Activated T-cell treated with anti-CD3 and anti-CD28 coated beads for 1 hour (primary cell): ENCODE results near the gene SLC22A16.
"Not testable (repeated sequence)": the region's sequence is repeated elsewhere in the genome, so short reads cannot be mapped to it uniquely, and the experiment has no call there.

Experiments
- DNase-seq: peaks from one replicate; pipeline ENCODE4 v3.0.0-alpha.2; 2020; ENCODE audit warnings: low read depth

Gene SLC22A16, protein sequence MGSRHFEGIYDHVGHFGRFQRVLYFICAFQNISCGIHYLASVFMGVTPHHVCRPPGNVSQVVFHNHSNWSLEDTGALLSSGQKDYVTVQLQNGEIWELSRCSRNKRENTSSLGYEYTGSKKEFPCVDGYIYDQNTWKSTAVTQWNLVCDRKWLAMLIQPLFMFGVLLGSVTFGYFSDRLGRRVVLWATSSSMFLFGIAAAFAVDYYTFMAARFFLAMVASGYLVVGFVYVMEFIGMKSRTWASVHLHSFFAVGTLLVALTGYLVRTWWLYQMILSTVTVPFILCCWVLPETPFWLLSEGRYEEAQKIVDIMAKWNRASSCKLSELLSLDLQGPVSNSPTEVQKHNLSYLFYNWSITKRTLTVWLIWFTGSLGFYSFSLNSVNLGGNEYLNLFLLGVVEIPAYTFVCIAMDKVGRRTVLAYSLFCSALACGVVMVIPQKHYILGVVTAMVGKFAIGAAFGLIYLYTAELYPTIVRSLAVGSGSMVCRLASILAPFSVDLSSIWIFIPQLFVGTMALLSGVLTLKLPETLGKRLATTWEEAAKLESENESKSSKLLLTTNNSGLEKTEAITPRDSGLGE

DNA sequence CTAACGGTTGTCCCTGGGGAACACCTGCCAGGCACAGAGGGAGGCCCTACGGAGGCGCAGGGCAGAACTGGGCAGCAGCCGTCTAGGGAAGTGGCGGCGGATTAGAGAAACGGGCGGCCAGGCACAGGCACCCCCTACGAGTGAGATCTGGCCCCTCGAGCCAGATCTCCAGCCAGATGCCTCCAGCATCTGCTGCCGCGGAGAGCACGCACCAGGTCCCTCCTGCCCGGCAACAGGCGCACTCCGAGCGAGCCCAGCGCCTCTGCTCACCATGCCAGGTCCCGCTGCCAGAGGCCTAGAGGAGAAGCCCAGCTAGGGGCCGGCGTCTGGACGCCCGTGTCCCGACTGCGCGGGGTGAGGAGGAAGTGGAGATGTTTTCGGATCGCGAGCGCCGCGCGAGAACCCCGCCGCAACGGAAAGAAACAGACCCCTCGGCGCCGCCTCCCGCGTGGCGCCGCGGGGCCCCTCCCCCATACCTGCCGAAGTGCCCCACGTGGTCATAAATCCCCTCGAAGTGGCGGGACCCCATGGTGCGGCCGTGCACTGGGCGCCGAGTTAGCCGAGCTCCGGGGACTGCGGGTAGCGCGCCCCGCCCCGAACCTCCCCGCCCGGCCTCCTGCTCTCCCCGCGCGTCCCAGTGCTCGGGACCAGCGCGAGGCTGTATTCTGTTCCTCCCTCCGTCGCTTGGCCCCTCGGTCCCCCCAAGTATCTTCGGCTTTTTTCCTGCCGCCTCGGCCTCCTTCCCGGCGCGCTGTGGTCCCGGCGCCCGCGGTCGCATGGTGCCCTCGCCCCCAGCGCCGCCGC is at the start of gene SLC22A16:
Gene SLC22A16 (minus strand): TSS at position 568 of the 804 bp plus-strand sequence. CDS start 39 bp downstream, at position 529.
- no peak for DNase-seq

DNA sequence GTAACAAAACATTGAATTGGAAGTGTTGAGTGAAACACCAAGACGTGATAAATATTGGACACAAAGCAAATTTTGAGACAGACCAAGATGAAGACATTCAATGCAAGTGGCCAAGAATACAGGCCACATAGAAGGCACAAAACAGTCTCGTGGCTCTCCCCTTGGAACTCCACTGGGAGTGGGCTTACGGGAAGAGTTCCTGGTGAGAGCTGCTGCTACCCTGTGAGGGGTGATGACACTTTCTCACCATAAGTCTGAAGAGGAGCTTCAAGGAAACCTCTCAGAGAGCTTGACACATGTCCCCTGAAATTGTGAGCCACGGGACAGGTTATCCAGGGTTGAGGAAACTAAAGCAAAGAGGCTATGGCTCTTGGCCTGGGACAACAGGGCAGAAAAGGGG is 48.6 kb upstream of the SLC22A16 start:
- DNase-seq, result no peak

DNA sequence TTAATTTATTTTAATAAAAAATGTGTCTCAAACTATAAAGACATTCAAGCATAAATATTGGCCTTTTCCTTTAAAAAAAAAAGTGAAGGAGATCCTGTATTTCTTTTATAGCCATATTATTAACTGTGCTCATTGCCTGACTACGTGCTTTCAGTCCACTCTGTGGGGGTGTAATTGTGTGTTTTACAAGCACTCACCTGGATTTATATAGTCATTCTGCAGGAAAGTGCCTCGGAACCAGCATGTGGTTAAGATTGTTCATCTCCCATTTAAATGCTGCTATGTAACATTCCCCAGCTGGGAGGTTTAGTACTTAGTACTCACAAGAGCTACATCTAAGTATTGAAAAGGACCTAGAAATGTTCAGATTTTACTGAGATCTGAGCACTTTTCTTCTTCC is 47.9 kb upstream of the SLC22A16 start:
- no peak for DNase-seq

DNA sequence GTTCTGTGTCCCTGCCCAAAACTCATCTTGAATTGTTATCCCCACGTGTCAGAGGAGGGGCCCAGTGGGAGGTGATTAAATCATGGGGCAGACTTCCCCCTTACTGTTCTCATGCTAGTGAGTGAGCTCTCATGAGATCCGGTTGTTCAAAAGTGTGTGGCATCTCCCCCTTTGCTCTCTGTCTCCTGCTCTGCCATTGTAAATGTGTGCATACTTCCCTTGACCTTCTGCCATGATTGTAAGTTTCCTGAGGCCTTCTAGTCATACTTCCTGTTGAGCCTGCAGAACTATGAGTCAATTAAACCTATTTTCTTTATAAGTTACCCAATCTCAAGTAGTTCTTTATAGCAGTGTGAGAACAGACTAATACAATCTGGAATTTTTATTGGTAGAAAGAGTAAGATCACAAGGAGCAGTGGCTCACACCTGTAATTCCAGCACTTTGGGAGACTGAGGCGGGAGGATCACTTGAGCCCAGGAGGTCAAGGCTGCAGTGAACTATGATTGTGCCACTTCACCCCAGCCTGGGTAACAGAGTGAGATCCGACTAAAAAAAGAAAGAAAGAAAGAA is 47.1 kb upstream of the SLC22A16 start:
- no peak for DNase-seq

DNA sequence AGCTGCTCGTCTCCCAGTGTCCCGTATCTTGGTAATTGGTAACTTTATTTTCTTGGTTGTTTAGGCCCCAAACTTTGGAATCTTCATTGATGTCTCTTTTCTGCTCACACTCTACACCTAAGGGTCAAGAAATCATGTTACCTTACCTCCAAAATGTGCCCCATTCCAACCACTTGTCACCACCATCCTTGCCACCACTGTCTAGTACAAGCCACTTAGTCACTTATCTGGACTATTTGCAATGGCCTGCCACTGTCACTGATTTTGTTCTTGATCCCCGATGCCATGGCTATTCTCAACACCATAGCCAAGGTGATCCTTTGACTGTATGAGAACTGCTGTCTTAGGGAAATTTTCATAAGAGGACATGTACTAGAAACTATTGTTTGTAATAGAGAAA is 46.0 kb upstream of the SLC22A16 start:
- DNase-seq, result no peak

DNA sequence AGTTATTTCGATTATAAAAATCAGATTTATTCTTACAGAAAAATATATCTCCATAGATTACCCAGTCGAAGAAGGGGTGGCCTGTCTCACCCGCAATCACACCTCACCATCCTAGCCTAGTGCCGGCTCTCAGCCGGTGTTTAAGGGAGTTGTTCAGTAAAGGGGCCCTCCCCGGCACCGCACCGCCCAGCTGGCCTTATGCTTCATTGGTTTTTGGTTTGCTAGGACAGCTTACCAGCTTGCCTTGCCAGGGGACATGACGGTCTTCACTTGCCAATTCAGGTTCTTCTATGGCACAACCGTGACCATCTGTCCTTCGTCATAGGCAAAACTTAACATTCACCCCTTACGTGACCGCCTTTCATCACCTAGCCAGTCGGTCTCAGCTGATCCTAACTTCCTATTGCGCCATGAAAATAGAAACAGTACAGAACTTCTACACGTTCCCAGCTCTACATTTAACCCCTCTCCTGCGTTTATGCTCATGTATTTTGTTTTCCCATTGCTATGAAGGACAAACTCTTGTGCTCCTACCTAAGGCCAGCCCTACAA is 44.7 kb upstream of the SLC22A16 start:
- DNase-seq, result no peak

DNA sequence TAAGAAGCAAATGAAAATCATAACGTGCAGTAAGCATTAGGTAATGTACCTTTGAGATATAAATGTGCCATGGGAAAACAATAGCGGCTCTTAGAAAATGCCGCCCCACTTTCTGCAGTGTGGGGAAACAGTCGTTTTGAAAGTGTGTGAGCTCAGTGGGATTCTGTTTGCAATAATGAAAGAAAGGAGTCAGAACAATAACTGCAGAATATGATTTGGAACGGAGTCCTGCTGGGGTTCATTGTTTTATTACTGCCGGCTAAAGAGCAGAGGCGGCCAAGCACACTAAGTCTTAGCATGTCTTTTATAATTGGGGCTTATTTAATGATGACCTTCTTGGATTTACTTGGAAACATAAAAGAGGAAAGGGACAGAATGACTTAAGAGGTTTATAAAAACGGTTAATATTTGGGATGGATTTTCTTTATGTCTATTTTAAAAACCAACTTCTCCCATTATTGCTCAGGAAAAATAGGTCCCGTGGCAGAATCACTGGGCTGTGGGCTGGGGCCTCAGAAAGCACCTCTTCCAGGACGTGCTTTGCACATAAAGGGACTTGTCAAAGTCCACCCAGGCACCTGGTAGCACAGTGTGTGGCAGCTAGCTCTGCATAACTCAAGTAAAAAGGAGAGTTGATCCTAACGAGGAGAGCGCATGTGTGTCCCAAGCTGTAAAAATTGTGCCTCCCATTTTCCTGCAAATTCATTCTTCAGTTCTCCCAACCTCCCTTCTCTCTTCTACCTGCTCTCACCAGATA is 44.0 kb upstream of the SLC22A16 start:
- DNase-seq, result no peak

DNA sequence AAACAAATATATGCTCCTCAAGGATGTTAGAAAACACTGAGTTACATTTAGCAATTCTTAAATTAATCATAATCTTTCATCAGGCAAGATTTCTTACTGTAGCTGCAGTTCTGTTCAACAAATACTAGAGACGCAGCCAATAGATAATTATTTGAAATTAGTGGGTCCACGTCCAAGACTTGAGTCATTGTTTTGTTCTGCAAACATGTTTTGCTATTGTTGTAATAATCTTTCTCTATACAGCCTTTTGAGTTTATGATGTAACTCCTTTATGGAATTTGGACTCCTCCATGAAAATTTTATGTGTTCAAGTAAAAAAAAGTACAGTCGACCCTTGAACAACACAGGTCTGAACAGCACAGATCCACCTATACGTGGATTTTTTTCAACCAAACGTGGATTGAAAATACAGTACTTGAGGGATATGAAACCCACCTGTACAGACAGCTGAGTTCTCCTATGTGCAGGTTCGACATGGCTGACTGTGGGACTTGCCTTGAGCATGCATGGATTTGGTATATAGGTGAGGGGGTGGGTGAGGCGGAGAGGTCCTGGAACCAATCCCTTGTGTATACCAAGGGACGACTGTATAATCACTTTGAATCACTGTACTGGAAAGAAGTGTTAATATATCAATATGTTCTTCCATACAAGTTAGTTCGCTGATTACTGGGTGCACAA is 41.3 kb upstream of the SLC22A16 start:
- no peak for DNase-seq

DNA sequence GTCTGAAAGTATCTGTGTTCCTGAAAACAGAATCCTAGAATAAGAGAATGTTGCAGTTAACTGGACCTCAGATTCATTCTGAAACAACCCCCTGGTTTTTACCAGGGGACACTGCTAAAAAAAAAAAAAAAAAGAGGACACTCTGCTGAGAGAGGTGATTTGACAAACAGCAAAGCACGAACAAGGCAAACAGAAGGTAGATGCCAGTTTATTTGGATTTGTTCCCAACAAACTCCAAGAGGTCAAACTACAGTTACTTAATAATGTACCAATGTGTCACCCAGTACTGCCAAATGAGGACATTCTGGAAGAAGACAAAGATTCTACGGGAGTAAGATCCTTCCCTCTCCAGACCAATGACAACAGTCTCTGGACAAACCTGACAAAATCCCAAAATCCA is 40.6 kb upstream of the SLC22A16 start:
- DNase-seq, result no peak

DNA sequence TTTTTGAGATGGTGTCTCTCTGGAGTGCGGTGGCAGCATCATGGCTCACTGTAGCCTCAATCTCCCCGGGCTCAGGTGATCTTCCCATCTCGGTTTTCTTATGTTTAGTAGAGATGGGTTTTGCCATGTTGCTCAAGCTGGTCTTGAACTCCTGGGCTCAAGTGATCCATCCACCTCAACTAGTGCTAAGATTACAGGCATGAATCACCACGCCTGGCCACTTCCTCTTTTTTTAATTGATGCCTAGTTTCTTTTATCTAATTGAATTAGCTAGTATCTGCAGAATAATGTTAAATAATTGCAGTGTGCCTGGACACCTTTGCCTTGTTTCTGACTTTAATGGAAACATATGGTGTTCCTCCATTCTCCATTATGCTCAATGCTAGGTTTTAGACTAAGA is 38.4 kb upstream of the SLC22A16 start:
- DNase-seq, result no peak

DNA sequence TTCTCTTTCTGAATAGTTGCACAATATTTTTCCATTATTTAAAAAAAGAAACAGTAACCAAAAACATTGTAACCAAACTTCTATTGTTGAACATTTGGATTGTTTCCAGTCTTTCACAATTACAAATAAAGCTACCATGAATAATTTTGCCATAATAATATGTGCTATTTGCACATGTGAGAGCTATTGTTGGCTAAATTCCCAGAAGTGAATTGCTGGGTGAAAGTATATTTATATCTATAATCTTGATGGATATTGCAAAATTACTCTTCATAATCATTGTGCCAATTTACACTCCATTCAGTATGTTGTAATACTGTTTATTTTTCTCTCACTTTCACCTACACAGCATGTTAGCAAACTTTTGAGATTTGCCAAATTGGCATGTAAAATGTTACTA is 36.6 kb upstream of the SLC22A16 start:
- no peak for DNase-seq

DNA sequence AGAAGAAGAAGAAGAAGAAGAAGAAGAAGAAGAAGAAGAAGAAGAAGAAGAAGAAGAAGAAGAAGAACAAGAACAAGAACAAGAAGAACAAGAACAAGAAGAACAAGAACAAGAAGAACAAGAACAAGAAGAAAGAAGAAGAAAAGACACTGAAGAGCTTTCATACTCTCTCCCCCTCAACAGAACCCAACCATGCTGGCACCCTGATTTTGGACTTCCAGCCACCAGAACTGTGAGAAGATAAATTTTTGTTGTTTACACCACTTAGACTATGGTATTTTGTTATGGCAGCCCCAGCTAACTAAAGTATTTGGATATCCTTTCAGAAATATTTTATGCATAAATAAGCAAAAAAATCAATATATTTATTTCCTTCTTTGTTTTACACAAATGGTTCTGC is 36.1 kb upstream of the SLC22A16 start:
- not testable (repeated sequence) for DNase-seq

DNA sequence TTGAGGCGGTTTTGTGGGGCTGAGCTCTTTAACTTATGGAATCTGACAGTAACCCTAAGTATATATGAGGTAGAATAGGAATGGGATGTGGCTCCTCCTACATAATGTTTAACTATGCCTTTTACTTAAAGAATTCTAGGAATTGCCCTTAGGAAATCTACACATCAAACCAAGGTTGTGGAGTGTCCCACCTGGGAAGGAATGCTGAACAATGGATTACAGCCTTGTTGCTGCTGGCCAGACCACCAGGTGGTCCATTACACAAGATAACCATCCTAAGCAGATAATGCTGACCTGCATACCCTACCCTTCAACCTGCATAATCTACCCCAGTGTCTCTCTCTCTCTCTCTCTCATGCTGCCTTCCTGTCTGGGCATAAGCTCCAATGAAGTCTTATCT is 35.0 kb upstream of the SLC22A16 start:
- no peak for DNase-seq

DNA sequence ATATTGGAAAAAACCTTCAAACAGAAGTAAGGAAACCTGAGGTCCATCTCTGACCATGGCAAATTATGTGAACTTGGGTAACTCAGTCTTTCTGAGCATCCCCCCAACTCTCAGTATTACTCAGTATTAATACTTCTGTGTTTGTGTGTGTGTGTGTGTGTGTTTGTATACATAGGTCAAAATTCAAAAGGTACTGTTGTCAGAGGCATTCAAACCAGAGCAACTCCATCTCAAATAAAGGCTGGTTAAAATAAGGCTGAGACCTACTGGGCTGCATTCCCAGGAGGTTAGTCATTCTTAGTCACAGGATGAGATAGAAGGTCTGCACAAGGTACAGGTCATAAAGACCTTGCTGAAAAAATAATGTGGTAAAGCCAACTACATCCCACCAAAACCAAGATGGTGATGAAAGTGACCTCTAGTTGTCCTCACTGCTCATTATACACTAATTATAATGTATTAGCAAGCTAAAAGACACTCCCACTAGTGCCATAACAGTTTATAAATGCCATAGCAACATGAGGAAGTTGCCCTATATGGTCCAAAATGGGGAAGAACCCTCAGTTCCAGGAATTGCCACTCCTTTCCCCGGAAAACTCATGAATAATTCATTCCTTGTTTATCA is 33.3 kb upstream of the SLC22A16 start:
- no peak for DNase-seq

DNA sequence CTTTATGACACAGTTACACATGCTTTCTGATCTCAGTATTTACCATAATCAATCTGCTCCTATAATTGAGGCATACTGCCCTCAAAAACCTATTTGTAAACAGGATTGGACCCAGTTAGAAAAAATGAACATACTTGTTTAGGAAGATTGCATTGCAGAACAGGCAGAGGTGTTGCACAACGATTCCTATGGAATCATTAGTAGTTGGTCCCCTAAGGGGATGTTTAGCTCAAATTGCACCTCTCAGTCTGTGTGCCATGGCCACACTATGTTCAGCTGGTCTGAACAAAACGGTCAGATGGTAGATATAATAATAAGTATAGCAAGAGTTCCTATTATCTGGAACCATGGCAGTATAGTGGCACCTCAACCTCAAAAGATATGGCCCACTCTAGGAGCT is 28.5 kb upstream of the SLC22A16 start:
- not testable (repeated sequence) for DNase-seq

DNA sequence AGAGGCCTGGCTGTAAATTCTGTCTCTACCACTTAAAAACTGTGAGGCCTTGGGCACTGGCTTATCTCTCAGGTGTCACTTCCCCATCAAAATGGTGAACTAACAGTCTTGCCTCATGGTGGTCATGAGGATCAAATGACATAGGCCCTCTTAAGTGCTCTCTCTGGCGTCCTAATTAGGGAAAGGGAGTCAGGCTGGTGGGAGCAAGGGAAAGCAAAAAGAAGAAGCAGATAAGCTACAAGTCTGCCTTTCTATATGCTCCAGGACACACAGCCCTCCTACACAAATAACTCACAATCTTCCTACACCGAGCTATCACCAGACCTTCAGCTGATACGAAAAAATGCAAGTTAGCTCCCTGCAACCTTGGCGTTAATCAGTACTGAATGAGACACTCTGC is 19.5 kb upstream of the SLC22A16 start:
- no peak for DNase-seq

DNA sequence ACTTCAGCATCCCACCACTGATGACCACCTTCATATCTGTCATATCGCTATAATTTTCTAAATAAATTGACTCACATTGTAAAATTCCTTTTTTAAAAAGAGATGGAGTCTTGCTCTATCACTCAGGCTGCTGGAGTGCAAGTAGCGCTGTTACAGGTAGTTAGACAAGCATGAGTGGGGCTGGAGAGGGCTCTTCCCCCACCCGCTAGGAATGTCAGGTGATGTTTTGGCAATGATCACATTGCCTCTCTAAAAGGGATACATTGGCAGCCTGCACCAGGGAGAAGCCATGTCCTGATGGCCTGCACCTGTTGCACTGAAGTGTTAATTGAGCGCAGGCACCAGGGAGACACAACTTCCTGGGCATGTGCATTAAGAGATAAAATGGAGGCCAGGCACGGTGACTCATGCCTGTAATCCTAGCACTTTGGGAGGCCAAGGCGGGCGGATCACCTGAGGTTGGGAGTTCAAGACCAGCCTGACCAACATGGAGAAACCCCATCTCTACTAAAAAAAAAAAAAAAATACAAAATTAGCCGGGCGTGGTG is 16.9 kb upstream of the SLC22A16 start:
- no peak for DNase-seq

DNA sequence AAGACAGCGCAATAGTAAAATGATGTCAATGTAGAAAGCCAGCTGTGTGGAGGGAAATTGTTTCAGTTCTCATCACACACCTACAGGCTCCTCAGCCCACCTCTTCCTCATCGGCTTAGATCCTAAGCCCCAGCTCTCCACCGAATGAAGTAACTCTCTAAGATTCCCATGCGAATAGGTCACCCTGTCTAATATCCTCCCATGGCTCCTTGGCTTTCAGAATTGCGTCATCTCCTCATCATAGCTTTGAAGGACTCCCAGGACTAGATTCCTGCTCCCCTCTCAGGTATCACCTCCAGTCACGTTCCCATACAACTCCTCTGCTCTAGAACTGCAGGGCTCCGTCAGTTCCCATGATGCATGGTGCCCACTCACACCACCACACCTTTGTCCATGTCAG is 16.2 kb upstream of the SLC22A16 start:
- DNase-seq, result no peak

DNA sequence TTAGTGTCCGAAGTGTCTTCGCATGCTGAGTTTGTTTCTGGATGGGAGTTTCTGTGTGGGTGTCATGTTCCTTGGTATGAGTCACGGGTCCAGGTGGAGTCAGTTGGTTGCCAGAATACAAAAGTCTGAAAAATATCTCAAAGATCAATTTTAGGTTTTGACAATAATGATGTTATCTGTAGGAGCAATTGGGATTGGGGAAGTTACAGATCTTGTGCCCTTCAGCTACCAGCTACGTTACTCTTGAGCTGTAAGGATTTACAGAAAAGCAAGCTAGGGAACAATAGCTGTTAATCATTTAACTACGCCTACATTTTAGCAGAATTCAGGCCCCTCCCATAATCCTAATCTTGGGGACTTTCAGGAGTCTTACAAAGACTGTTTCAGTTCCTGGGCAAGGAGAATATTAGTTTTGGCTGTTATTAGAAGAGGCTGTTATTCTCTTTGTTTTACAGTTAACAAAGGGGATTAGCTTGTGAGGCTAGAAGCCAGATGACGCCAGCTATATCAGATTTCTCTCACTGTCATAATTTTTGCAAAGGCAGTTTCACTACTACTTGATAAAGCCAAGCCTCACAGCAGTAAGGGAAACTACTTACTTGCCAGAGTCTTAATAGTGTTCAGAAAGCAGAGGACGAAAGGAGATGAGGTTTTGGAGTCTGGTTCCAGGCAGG is 15.4 kb upstream of the SLC22A16 start:
- DNase-seq, result no peak

DNA sequence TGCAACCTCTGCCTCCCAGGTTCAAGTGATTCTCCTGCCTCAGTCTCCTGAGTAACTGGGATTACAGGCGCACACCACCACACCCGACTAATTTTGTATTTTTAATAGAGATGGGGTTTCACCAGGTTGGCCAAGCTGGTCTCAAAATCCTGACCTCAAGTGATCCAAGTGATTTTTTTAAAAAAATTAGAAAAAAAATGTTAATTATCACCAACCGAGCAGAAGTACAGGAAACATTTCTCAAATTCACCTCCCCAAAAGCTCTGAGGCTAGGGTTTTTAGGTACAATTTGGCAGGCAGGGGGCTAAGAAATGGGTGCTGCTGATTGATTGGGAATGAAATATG is 14.9 kb upstream of the SLC22A16 start:
- no peak for DNase-seq
